B cell (primary cell): ENCODE results near the gene ZNF821.

Experiments used
- EZH2 ChIP-seq: IDR thresholded peaks from 2 replicates; pipeline ENCODE4 v1.6.1; 2012; ENCODE audit warnings: borderline replicate concordance, low read depth, mild to moderate bottlenecking, moderate library complexity, low read length; ENCODE audit not compliant: insufficient read depth, poor library complexity, severe bottlenecking
- TF ChIP-seq, protein P1 (sequence below): fragments of 200-600 bp; IDR thresholded peaks from one replicate; pipeline ENCODE4 v1.8.0; 2022; ENCODE audit warnings: antibody characterized with exemption, mild to moderate bottlenecking

DNA sequence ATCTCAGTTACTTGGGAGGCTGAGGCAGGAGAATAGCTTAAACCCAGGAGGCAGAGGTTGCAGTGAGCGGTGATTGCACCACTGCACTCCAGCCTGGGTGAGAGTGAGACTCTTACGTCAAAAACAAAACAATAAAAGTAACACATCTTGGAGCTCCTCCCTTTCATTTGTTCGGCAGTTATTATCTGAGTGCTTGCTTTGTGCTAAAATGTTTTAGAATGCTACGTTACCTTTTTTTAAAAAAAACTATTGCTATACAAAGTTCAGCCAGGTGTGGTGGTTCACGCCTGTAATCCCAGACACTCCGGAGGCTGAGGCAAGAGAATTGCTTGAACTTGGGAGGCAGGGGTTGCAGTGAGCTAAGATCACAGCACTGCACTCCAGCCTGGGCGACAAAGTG, 27.1 kb upstream of the ZNF821 start:
- TF ChIP-seq, protein P1, sequence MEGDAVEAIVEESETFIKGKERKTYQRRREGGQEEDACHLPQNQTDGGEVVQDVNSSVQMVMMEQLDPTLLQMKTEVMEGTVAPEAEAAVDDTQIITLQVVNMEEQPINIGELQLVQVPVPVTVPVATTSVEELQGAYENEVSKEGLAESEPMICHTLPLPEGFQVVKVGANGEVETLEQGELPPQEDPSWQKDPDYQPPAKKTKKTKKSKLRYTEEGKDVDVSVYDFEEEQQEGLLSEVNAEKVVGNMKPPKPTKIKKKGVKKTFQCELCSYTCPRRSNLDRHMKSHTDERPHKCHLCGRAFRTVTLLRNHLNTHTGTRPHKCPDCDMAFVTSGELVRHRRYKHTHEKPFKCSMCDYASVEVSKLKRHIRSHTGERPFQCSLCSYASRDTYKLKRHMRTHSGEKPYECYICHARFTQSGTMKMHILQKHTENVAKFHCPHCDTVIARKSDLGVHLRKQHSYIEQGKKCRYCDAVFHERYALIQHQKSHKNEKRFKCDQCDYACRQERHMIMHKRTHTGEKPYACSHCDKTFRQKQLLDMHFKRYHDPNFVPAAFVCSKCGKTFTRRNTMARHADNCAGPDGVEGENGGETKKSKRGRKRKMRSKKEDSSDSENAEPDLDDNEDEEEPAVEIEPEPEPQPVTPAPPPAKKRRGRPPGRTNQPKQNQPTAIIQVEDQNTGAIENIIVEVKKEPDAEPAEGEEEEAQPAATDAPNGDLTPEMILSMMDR = no peak
- no peak for TF ChIP-seq EZH2
